Osteoblast (primary cell): ENCODE measurements around the gene OR56B4. TPM values are rescaled to one million over a fixed set of nuclear protein-coding genes. Genes with fewer than 3 reads are reported as not detected.

ENCODE experiments used
- DNase-seq: peaks from one replicate; pipeline ENCODE4 v3.0.0; 2011; ENCODE audit warnings: low spot score, mixed read lengths; ENCODE audit not compliant: insufficient read length; ENCODE audit errors: missing footprints
- H2AFZ ChIP-seq: 2 replicates; pipeline ENCODE4 v1.6.0; 2011; ENCODE audit warnings: mild to moderate bottlenecking, low read length
- H3K27ac ChIP-seq: 2 replicates; pipeline ENCODE4 v1.5.1; 2011; ENCODE audit warnings: mild to moderate bottlenecking, low read depth, low read length, moderate library complexity
- H3K27me3 ChIP-seq: 2 replicates; pipeline ENCODE4 v1.6.0; 2012; ENCODE audit warnings: mild to moderate bottlenecking, control low read depth, inconsistent platforms, low read length, moderate library complexity; ENCODE audit not compliant: insufficient read depth
- H3K36me3 ChIP-seq: 2 replicates; pipeline ENCODE4 v1.5.1; 2011; ENCODE audit warnings: mild to moderate bottlenecking, low read length, control low read depth, moderate library complexity; ENCODE audit not compliant: insufficient read depth
- H3K4me1 ChIP-seq: 2 replicates; pipeline ENCODE4 v1.5.1; 2011; ENCODE audit warnings: mild to moderate bottlenecking, low read length, control low read depth, moderate library complexity; ENCODE audit not compliant: insufficient read depth
- H3K4me2 ChIP-seq: 2 replicates; pipeline ENCODE4 v1.6.0; 2011; ENCODE audit warnings: mild to moderate bottlenecking, low read length; ENCODE audit not compliant: insufficient read depth
- H3K4me3 ChIP-seq: fragments of 200-600 bp; sonication (generic); 3 replicates; pipeline ENCODE4 v1.5.1; 2012; ENCODE audit warnings: mild to moderate bottlenecking, low read length, inconsistent platforms; ENCODE audit not compliant: insufficient read depth
- H3K79me2 ChIP-seq: 2 replicates; pipeline ENCODE4 v1.6.0; 2012; ENCODE audit warnings: mild to moderate bottlenecking, low read length, control low read depth, inconsistent platforms; ENCODE audit not compliant: insufficient read depth
- H3K9me3 ChIP-seq: 2 replicates; pipeline ENCODE4 v1.5.1; 2011; ENCODE audit warnings: low read depth, low read length, control low read depth
- H4K20me1 ChIP-seq: 2 replicates; pipeline ENCODE4 v1.6.0; 2012; ENCODE audit warnings: mild to moderate bottlenecking, low read length, control low read depth; ENCODE audit not compliant: insufficient read depth
- total RNA-seq: library from RNA; depleted of rRNA; stranded (reverse); fragments of >200 nt; gene quantifications from 2 replicates; pipeline ENCODE4 v1.2.3, GENCODE V29; 2012
- TF ChIP-seq, protein P1 (sequence below): IDR thresholded peaks from 2 replicates; pipeline ENCODE4 v1.5.1; 2011; ENCODE audit warnings: mild to moderate bottlenecking, low read depth, low read length, moderate library complexity; ENCODE audit errors: extremely low read depth

OR56B4 gene
- total RNA-seq, 1 donor, result not detected

GRCh38 chr11:6156628-6157359, 49.3 kb downstream of the OR56B4 start:
- DNase-seq, result no peak
- TF ChIP-seq, protein P1, sequence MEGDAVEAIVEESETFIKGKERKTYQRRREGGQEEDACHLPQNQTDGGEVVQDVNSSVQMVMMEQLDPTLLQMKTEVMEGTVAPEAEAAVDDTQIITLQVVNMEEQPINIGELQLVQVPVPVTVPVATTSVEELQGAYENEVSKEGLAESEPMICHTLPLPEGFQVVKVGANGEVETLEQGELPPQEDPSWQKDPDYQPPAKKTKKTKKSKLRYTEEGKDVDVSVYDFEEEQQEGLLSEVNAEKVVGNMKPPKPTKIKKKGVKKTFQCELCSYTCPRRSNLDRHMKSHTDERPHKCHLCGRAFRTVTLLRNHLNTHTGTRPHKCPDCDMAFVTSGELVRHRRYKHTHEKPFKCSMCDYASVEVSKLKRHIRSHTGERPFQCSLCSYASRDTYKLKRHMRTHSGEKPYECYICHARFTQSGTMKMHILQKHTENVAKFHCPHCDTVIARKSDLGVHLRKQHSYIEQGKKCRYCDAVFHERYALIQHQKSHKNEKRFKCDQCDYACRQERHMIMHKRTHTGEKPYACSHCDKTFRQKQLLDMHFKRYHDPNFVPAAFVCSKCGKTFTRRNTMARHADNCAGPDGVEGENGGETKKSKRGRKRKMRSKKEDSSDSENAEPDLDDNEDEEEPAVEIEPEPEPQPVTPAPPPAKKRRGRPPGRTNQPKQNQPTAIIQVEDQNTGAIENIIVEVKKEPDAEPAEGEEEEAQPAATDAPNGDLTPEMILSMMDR, result no peak
- Histone ChIP-seq H3K27me3 (no peaks in the 10 kb centered on the region), H3K4me2 (no peak overlapping the region), H3K36me3 (no peaks in the 10 kb centered on the region), H4K20me1 (no peaks in the 10 kb centered on the region), H2AFZ (no peak overlapping the region), H3K9me3 (no peaks in the 10 kb centered on the region), H3K79me2 (no peaks in the 10 kb centered on the region), H3K4me1 (no peaks in the 10 kb centered on the region), H3K4me3 (no peak overlapping the region), H3K27ac (no peak overlapping the region)

Other genes starting within 250 kb of the OR56B4 start
- 0.36 TPM in 1 of 2 replicates, not detected in the other for gene OR52E8, start 250.0 kb upstream of the OR56B4 start, total RNA-seq
- not detected in 2 replicates for gene OR52E4, start 227.1 kb upstream of the OR56B4 start, total RNA-seq
- gene OR52E5, start 214.5 kb upstream of the OR56B4 start, total RNA-seq, result not detected in 2 replicates
- gene OR56A3, start 165.4 kb upstream of the OR56B4 start, total RNA-seq, result not detected in 2 replicates
- gene OR56A5, start 139.2 kb upstream of the OR56B4 start, total RNA-seq, result not detected in 2 replicates
- not detected in 2 replicates for gene OR52L1, start 120.7 kb upstream of the OR56B4 start, total RNA-seq
- not detected in 2 replicates for gene OR56A4, start 100.7 kb upstream of the OR56B4 start, total RNA-seq
- gene OR56A1, start 76.9 kb upstream of the OR56B4 start, total RNA-seq, result under 0.01 TPM in 2 replicates
- gene OR52B2, start 62.6 kb downstream of the OR56B4 start, total RNA-seq, result not detected in 2 replicates
- gene OR52W1, start 91.5 kb downstream of the OR56B4 start, total RNA-seq, result not detected in 2 replicates
- gene C11orf42, start 97.9 kb downstream of the OR56B4 start, total RNA-seq, result not detected in 2 replicates
- 15.6 and 19.7 TPM in 2 replicates for gene FHIP1B, start 127.0 kb downstream of the OR56B4 start, total RNA-seq
- under 0.01 TPM in 2 replicates for gene CNGA4, start 131.4 kb downstream of the OR56B4 start, total RNA-seq
- gene CCKBR, start 152.2 kb downstream of the OR56B4 start, total RNA-seq, result not detected in 2 replicates
- gene CAVIN3, start 212.8 kb downstream of the OR56B4 start, total RNA-seq, result 271 and 314 TPM in 2 replicates